WTC11 (cell line): ENCODE data around the gene FOCAD. TPM values are rescaled to one million over a fixed set of nuclear protein-coding genes. Genes with fewer than 3 reads are reported as not detected.

Experiments used
- ATAC-seq: fragments of 200-7000 bp; cut with Tn5 transposase; 2 replicates; pipeline ENCODE4 v1.10.0; 2021; ENCODE audit warnings: mild to moderate bottlenecking, moderate library complexity
- CTCF ChIA-PET: fragments of 300-600 bp; sonication (Branson Sonifier 250); formaldehyde crosslinking; loops from one replicate; lab custom pipeline; 2021; ENCODE audit warnings: antibody characterized with exemption; lab: Charles Lee
- POLR2A ChIA-PET: fragments of 350-600 bp; sonication (Branson Sonifier 250); formaldehyde crosslinking; loops from one replicate; lab custom pipeline; 2021; ENCODE audit warnings: antibody characterized with exemption; lab: Charles Lee
- DNase-seq: peaks from one replicate; pipeline ENCODE4 v3.0.0; 2021; ENCODE audit warnings: low spot score
- H3K27ac Mint-ChIP-seq: 2 replicates; pipeline ENCODE4 v1.8.0; 2021; ENCODE audit warnings: mixed read lengths
- H3K27me3 Mint-ChIP-seq: 2 replicates; pipeline ENCODE4 v1.8.0; 2021; ENCODE audit warnings: low read depth, mild to moderate bottlenecking, moderate library complexity, mixed read lengths
- H3K36me3 Mint-ChIP-seq: 2 replicates; pipeline ENCODE4 v1.8.0; 2021; ENCODE audit warnings: mixed read lengths
- H3K4me1 Mint-ChIP-seq: 2 replicates; pipeline ENCODE4 v1.8.0; 2022; ENCODE audit warnings: mixed read lengths
- H3K4me3 Mint-ChIP-seq: 2 replicates; pipeline ENCODE4 v1.8.0; 2021; ENCODE audit warnings: mild to moderate bottlenecking, moderate library complexity, mixed read lengths
- H3K9me3 Mint-ChIP-seq: 2 replicates; pipeline ENCODE4 v1.8.0; 2021; ENCODE audit warnings: mixed read lengths
- ATF1 ChIP-seq: sonication (generic); formaldehyde crosslinking; IDR thresholded peaks from 2 replicates; pipeline ENCODE4 v1.8.1; 2023; ENCODE audit warnings: mild to moderate bottlenecking, moderate library complexity, missing genetic modification reagents
- CDX4 ChIP-seq: fragments of 250-450 bp; sonication (Bioruptor Pico); IDR thresholded peaks from 2 replicates; pipeline ENCODE4 v1.9.0; 2021; ENCODE audit warnings: moderate library complexity, mild to moderate bottlenecking, inconsistent platforms, borderline replicate concordance
- CREM ChIP-seq: sonication (generic); formaldehyde crosslinking; IDR thresholded peaks from 2 replicates; pipeline ENCODE4 v1.8.1; 2022; ENCODE audit warnings: mild to moderate bottlenecking, missing genetic modification reagents, moderate library complexity
- ELF4 ChIP-seq: sonication (generic); formaldehyde crosslinking; IDR thresholded peaks from 2 replicates; pipeline ENCODE4 v1.8.1; 2022; ENCODE audit warnings: low read depth, mild to moderate bottlenecking, moderate library complexity, missing genetic modification reagents
- ETV6 ChIP-seq: sonication (generic); formaldehyde crosslinking; IDR thresholded peaks from 2 replicates; pipeline ENCODE4 v1.8.1; 2022; ENCODE audit warnings: mild to moderate bottlenecking, missing genetic modification reagents
- FOXJ3 ChIP-seq: sonication (generic); formaldehyde crosslinking; IDR thresholded peaks from 2 replicates; pipeline ENCODE4 v1.9.0; 2021; ENCODE audit warnings: missing genetic modification reagents, mild to moderate bottlenecking, borderline replicate concordance
- FOXP1 ChIP-seq: sonication (generic); formaldehyde crosslinking; IDR thresholded peaks from 2 replicates; pipeline ENCODE4 v1.8.0; 2022; ENCODE audit warnings: missing genetic modification reagents, mild to moderate bottlenecking, moderate library complexity, borderline replicate concordance
- MYBL2 ChIP-seq: sonication (generic); formaldehyde crosslinking; IDR thresholded peaks from 2 replicates; pipeline ENCODE4 v1.8.1; 2023; ENCODE audit warnings: mild to moderate bottlenecking, moderate library complexity, missing genetic modification reagents
- NFATC4 ChIP-seq: fragments of 250-450 bp; sonication (Bioruptor Pico); IDR thresholded peaks from 2 replicates; pipeline ENCODE4 v1.9.0; 2021; ENCODE audit warnings: mild to moderate bottlenecking
- NR3C1 ChIP-seq: sonication (generic); formaldehyde crosslinking; conservative IDR thresholded peaks from 2 replicates; pipeline ENCODE4 v1.8.1; 2023; ENCODE audit warnings: low read depth, mild to moderate bottlenecking, missing genetic modification reagents
- OVOL2 ChIP-seq: fragments of 250-450 bp; sonication (Bioruptor Pico); IDR thresholded peaks from 2 replicates; pipeline ENCODE4 v1.9.0; 2021; ENCODE audit warnings: mild to moderate bottlenecking, borderline replicate concordance
- RORB ChIP-seq: fragments of 250-450 bp; sonication (Bioruptor Pico); IDR thresholded peaks from 2 replicates; pipeline ENCODE4 v1.9.0; 2021; ENCODE audit warnings: mild to moderate bottlenecking
- SMAD3 ChIP-seq: sonication (generic); formaldehyde crosslinking; IDR thresholded peaks from 2 replicates; pipeline ENCODE4 v1.8.0; 2022; ENCODE audit warnings: missing genetic modification reagents, mild to moderate bottlenecking, borderline replicate concordance
- SOX15 ChIP-seq: fragments of 250-450 bp; sonication (Bioruptor Pico); IDR thresholded peaks from 2 replicates; pipeline ENCODE4 v1.9.0; 2021; ENCODE audit warnings: mild to moderate bottlenecking
- TEAD1 ChIP-seq: sonication (generic); formaldehyde crosslinking; IDR thresholded peaks from 2 replicates; pipeline ENCODE4 v1.8.0; 2022; ENCODE audit warnings: mild to moderate bottlenecking, missing genetic modification reagents
- ZNF219 ChIP-seq: sonication (generic); formaldehyde crosslinking; IDR thresholded peaks from 2 replicates; pipeline ENCODE4 v1.8.0; 2023; ENCODE audit warnings: missing genetic modification reagents, mild to moderate bottlenecking, borderline replicate concordance
- ZNF232 ChIP-seq: sonication (generic); formaldehyde crosslinking; IDR thresholded peaks from 2 replicates; pipeline ENCODE4 v1.8.0; 2022; ENCODE audit warnings: mild to moderate bottlenecking, missing genetic modification reagents
- ZNF317 ChIP-seq: sonication (generic); formaldehyde crosslinking; IDR thresholded peaks from 2 replicates; pipeline ENCODE4 v1.8.1; 2023; ENCODE audit warnings: low read depth, mild to moderate bottlenecking, moderate library complexity, missing genetic modification reagents, borderline replicate concordance
- ZNF416 ChIP-seq: fragments of 250-450 bp; sonication (Bioruptor Pico); IDR thresholded peaks from 2 replicates; pipeline ENCODE4 v1.9.0; 2021; ENCODE audit warnings: mild to moderate bottlenecking, inconsistent platforms
- ZNF423 ChIP-seq: fragments of 250-450 bp; sonication (Bioruptor Pico); IDR thresholded peaks from 2 replicates; pipeline ENCODE4 v2.1.2; 2022; ENCODE audit warnings: mild to moderate bottlenecking, moderate library complexity
- ZSCAN18 ChIP-seq: fragments of 250-450 bp; sonication (Bioruptor Pico); IDR thresholded peaks from 2 replicates; pipeline ENCODE4 v2.1.2; 2022; ENCODE audit warnings: mild to moderate bottlenecking, moderate library complexity
- total RNA-seq: library from RNA; stranded (reverse); gene quantifications from 3 replicates; pipeline ENCODE4 v1.2.3, GENCODE V29; 2021
- TF ChIP-seq, protein P1 (sequence below): sonication (generic); formaldehyde crosslinking; conservative IDR thresholded peaks from 2 replicates; pipeline ENCODE4 v1.8.1; 2022; ENCODE audit warnings: mild to moderate bottlenecking, missing genetic modification reagents
- TF ChIP-seq, protein P2 (sequence below): fragments of 250-450 bp; sonication (Bioruptor Pico); IDR thresholded peaks from 2 replicates; pipeline ENCODE4 v1.8.0; 2021; ENCODE audit warnings: mild to moderate bottlenecking
- TF ChIP-seq, protein P3 (sequence below): sonication (generic); formaldehyde crosslinking; IDR thresholded peaks from 2 replicates; pipeline ENCODE4 v1.8.1; 2022; ENCODE audit warnings: mild to moderate bottlenecking, moderate library complexity, missing genetic modification reagents

The FOCAD gene
- total RNA-seq, 1 experiment from 2014 or later = 34.3 TPM

GRCh38 chr9:20844916-20845315 lies 160.9 kb downstream of the FOCAD start:
- Mint-ChIP-seq H3K36me3 (no peaks in the 10 kb centered on the region), H3K4me1 (no peaks in the 10 kb centered on the region), H3K27ac (no peak overlapping the region), H3K9me3 (peaks cover 10% of the 10 kb centered on the region), H3K4me3 (no peak overlapping the region), H3K27me3 (no peaks in the 10 kb centered on the region)
- DNase-seq (no peak), ATAC-seq (no peak)
- CTCF ChIA-PET = no interaction called here
- POLR2A ChIA-PET = no interaction called here
- TF ChIP-seq OVOL2 (CRISPR knock-in tag) (no peak), ZSCAN18 (no peak), NR3C1 (no peak), ATF1 (CRISPR knock-in tag) (no peak), ZNF423 (CRISPR knock-in tag) (no peak), MYBL2 (CRISPR knock-in tag) (no peak), ETV6 (CRISPR knock-in tag) (no peak), RORB (CRISPR knock-in tag) (no peak), CREM (CRISPR knock-in tag) (no peak), ZNF232 (CRISPR knock-in tag) (no peak), ZNF219 (no peak)
- TF ChIP-seq, protein P1, sequence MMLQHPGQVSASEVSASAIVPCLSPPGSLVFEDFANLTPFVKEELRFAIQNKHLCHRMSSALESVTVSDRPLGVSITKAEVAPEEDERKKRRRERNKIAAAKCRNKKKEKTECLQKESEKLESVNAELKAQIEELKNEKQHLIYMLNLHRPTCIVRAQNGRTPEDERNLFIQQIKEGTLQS (CRISPR knock-in tag) = no peak

DNA sequence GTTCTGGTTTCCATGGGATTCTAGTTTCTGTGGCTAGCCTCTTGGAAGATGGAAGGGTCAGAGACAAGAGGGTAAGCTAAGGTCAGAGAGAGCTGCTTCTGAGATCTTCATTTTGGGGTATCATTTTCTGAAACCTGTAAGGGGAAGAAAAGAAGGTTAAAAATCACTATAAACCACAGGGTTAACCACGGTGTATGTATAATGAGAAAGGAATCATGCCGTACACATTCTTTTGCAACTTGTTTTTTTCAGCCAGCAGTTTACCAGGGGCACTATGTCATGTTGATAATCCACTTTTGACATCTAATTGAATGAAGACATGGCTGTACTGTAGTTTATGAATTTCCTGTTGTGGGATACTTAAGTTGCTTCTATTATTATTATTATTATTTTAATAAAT lies 164.4 kb downstream of the FOCAD start:
- H3K4me3 Mint-ChIP-seq = no peak overlapping the region
- POLR2A ChIA-PET = no interaction called here
- no peak for ATAC-seq
- H3K9me3 Mint-ChIP-seq = no peaks in the 10 kb centered on the region
- no peak overlapping the region for H3K27ac Mint-ChIP-seq
- H3K36me3 Mint-ChIP-seq = no peaks in the 10 kb centered on the region
- CTCF ChIA-PET = no interaction called here
- no peak for DNase-seq
- peaks cover 8% of the 10 kb centered on the region; the same call in 1 of the 2 replicates for H3K4me1 Mint-ChIP-seq
- no peak for TF ChIP-seq SMAD3
- no peak for TF ChIP-seq FOXP1 (CRISPR knock-in tag)
- TF ChIP-seq NFATC4 (CRISPR knock-in tag) = no peak
- TF ChIP-seq SOX15 = no peak
- TF ChIP-seq RORB (CRISPR knock-in tag) = no peak
- no peak for TF ChIP-seq FOXJ3 (CRISPR knock-in tag)
- TF ChIP-seq, protein P2, sequence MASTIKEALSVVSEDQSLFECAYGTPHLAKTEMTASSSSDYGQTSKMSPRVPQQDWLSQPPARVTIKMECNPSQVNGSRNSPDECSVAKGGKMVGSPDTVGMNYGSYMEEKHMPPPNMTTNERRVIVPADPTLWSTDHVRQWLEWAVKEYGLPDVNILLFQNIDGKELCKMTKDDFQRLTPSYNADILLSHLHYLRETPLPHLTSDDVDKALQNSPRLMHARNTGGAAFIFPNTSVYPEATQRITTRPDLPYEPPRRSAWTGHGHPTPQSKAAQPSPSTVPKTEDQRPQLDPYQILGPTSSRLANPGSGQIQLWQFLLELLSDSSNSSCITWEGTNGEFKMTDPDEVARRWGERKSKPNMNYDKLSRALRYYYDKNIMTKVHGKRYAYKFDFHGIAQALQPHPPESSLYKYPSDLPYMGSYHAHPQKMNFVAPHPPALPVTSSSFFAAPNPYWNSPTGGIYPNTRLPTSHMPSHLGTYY (CRISPR knock-in tag) = no peak
- TF ChIP-seq CDX4 = no peak
- TF ChIP-seq TEAD1 = no peak
- TF ChIP-seq ZNF416 (CRISPR knock-in tag) = no peak
- TF ChIP-seq ZNF317 (CRISPR knock-in tag) = no peak
- no peak for TF ChIP-seq ELF4 (CRISPR knock-in tag)
- TF ChIP-seq, protein P3, sequence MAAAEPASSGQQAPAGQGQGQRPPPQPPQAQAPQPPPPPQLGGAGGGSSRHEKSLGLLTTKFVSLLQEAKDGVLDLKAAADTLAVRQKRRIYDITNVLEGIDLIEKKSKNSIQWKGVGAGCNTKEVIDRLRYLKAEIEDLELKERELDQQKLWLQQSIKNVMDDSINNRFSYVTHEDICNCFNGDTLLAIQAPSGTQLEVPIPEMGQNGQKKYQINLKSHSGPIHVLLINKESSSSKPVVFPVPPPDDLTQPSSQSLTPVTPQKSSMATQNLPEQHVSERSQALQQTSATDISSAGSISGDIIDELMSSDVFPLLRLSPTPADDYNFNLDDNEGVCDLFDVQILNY (CRISPR knock-in tag) = no peak
- no peaks in the 10 kb centered on the region for H3K27me3 Mint-ChIP-seq
